Colonic mucosa (tissue), 4 donors: ENCODE data around the gene CBX8. TPM values are rescaled to one million over a fixed set of nuclear protein-coding genes. Genes with fewer than 3 reads are reported as not detected.

Source experiments
- DNase-seq: peaks from one replicate; pipeline ENCODE4 v3.0.0-alpha.2; 2020
- H3K27ac ChIP-seq: fragments of 200-600 bp; one replicate; pipeline ENCODE4 v1.8.0; 2021
- H3K27me3 ChIP-seq: fragments of 200-600 bp; one replicate; pipeline ENCODE4 v1.8.0; 2021
- H3K36me3 ChIP-seq: fragments of 200-600 bp; one replicate; pipeline ENCODE4 v1.8.0; 2021
- H3K4me1 ChIP-seq: fragments of 200-600 bp; one replicate; pipeline ENCODE4 v1.8.0; 2021; ENCODE audit warnings: mild to moderate bottlenecking
- H3K4me3 ChIP-seq: fragments of 200-600 bp; one replicate; pipeline ENCODE4 v1.8.0; 2021
- H3K9ac ChIP-seq, 2 donors: one replicate each; pipeline ENCODE4 v1.7.0; 2013; ENCODE audit warnings: control low read depth in 2 of 2, low read depth in 2 of 2, low read length in 2 of 2
- H3K9me3 ChIP-seq: fragments of 200-600 bp; one replicate; pipeline ENCODE4 v1.8.0; 2021
- CTCF ChIP-seq: fragments of 200-600 bp; IDR thresholded peaks from one replicate; pipeline ENCODE4 v1.8.0; 2022; ENCODE audit warnings: antibody characterized with exemption, mild to moderate bottlenecking
- intact Hi-C: fragments of 100-400 bp; cut with DNase I; formaldehyde crosslinking; loops from one replicate; pipeline ENCODE4 v1.14.1; 2022
- total RNA-seq, 2 donors: library from RNA; stranded (reverse); fragmentation: NEBNext Ultra II Directional in 1 of 2; extraction: Animal tissue kit (Norgen Biotek cat#: 25700) in 1 of 2; gene quantifications; one replicate each; pipeline ENCODE4 v1.2.1, GENCODE V29; 2021
- donor health status: healthy.
- donor health status: DM: no; HTN: no; CAD: no.
- donor health status: DM: no; HTN: no; CAD: no.

The CBX8 gene
- total RNA-seq, 2 donors from 2014 or later = 5.0 to 8.1 TPM

GRCh38 chr17:79842656-79843473 lies 46.0 kb upstream of the CBX8 start:
- Histone ChIP-seq H3K4me3 (peak overlapping the region; percentile 50), H3K27ac (no peak overlapping the region), H3K9me3 (no peaks in the 10 kb centered on the region), H3K36me3 (no peaks in the 10 kb centered on the region), H3K4me1 (peaks cover 40% of the 10 kb centered on the region), H3K9ac (peak overlapping the region; percentile 50 to 66), H3K27me3 (peaks cover 43% of the 10 kb centered on the region)
- TF ChIP-seq CTCF = no peak
- intact Hi-C loops = loop anchor here (5.0 kb wide), 2 partner anchors 36 to 74 kb away; no protein-coding TSS in a partner anchor
- DNase-seq = peak; percentile 29

GRCh38 chr17:79842136-79842655 lies 45.3 kb upstream of the CBX8 start:
- Histone ChIP-seq H3K27me3 (peaks cover 43% of the 10 kb centered on the region), H3K36me3 (no peaks in the 10 kb centered on the region), H3K9ac (peak overlapping the region in 1 of 2 donors; percentile 51), H3K9me3 (no peaks in the 10 kb centered on the region), H3K27ac (no peak overlapping the region), H3K4me1 (peaks cover 41% of the 10 kb centered on the region), H3K4me3 (no peak overlapping the region)
- no peak for TF ChIP-seq CTCF
- intact Hi-C loops = loop anchor here (5.0 kb wide), 2 partner anchors 35 to 75 kb away; no protein-coding TSS in a partner anchor
- DNase-seq = peak; percentile 24

GRCh38 chr17:79841369-79842135 lies 44.7 kb upstream of the CBX8 start:
- Histone ChIP-seq H3K9me3 (no peaks in the 10 kb centered on the region), H3K4me1 (peaks cover 46% of the 10 kb centered on the region), H3K4me3 (no peak overlapping the region), H3K36me3 (no peaks in the 10 kb centered on the region), H3K27me3 (peaks cover 43% of the 10 kb centered on the region), H3K27ac (no peak overlapping the region), H3K9ac (no peak overlapping the region)
- no peak for TF ChIP-seq CTCF
- DNase-seq = no peak
- intact Hi-C loops = loop anchor here (5.0 kb wide), 2 partner anchors 34 to 76 kb away; no protein-coding TSS in a partner anchor

GRCh38 chr17:79840989-79841286 lies 44.1 kb upstream of the CBX8 start:
- Histone ChIP-seq H3K27ac (no peak overlapping the region), H3K9me3 (no peaks in the 10 kb centered on the region), H3K9ac (peak overlapping the region in 1 of 2 donors; percentile 19), H3K4me3 (no peak overlapping the region), H3K4me1 (peaks cover 51% of the 10 kb centered on the region), H3K27me3 (peaks cover 43% of the 10 kb centered on the region), H3K36me3 (no peaks in the 10 kb centered on the region)
- no peak for TF ChIP-seq CTCF
- no peak for DNase-seq
- intact Hi-C loops = loop anchor here (5.0 kb wide), 2 partner anchors 34 to 76 kb away; no protein-coding TSS in a partner anchor

GRCh38 chr17:79840269-79840988 lies 43.6 kb upstream of the CBX8 start:
- intact Hi-C loops = loop anchor here (5.0 kb wide), 2 partner anchors 33 to 77 kb away; no protein-coding TSS in a partner anchor
- Histone ChIP-seq H3K4me3 (peak overlapping the region; percentile 26), H3K9ac (peak overlapping the region in 1 of 2 donors; percentile 58), H3K4me1 (peaks cover 51% of the 10 kb centered on the region), H3K27ac (no peak overlapping the region), H3K9me3 (no peaks in the 10 kb centered on the region), H3K36me3 (no peaks in the 10 kb centered on the region), H3K27me3 (peaks cover 43% of the 10 kb centered on the region)
- DNase-seq = peak; percentile 60
- no peak for TF ChIP-seq CTCF
